H9 (cell line): ENCODE results near the gene FAR1. TPM values are rescaled to one million over a fixed set of nuclear protein-coding genes. Genes with fewer than 3 reads are reported as not detected.

Source experiments
- DNase-seq: peaks from one replicate; pipeline ENCODE4 v3.0.0-alpha.2; 2017
- H2AFZ ChIP-seq: one replicate; pipeline ENCODE4 v1.6.1; 2013; ENCODE audit warnings: mild to moderate bottlenecking, low read length, control low read depth, moderate library complexity
- H2AK5ac ChIP-seq: 2 replicates; pipeline ENCODE4 v1.6.1; 2013; ENCODE audit warnings: low read length, control low read depth, mixed read lengths; ENCODE audit not compliant: insufficient read length
- H2BK120ac ChIP-seq: one replicate; pipeline ENCODE4 v1.6.1; 2013; ENCODE audit warnings: low read depth, mild to moderate bottlenecking, low read length, control low read depth, inconsistent platforms; ENCODE audit not compliant: poor library complexity, severe bottlenecking
- H2BK12ac ChIP-seq: 2 replicates; pipeline ENCODE4 v1.6.1; 2013; ENCODE audit warnings: low read length, control low read depth, mixed read lengths, low read depth; ENCODE audit not compliant: insufficient read length
- H2BK15ac ChIP-seq: 2 replicates; pipeline ENCODE4 v1.6.1; 2013; ENCODE audit warnings: low read depth, low read length, control low read depth
- H2BK20ac ChIP-seq: one replicate; pipeline ENCODE4 v1.6.1; 2013; ENCODE audit warnings: low read depth, mild to moderate bottlenecking, low read length, control low read depth, inconsistent platforms; ENCODE audit not compliant: poor library complexity, severe bottlenecking
- H2BK5ac ChIP-seq: 2 replicates; pipeline ENCODE4 v1.6.1; 2013; ENCODE audit warnings: low read length, control low read depth, mixed read lengths; ENCODE audit not compliant: insufficient read length
- H3K14ac ChIP-seq: 2 replicates; pipeline ENCODE4 v1.6.1; 2013; ENCODE audit warnings: low read length, control low read depth; ENCODE audit not compliant: insufficient read depth
- H3K18ac ChIP-seq: 2 replicates; pipeline ENCODE4 v1.6.1; 2013; ENCODE audit warnings: low read depth, mild to moderate bottlenecking, mixed read lengths, low read length, control low read depth; ENCODE audit not compliant: insufficient read length
- H3K23ac ChIP-seq: 2 replicates; pipeline ENCODE4 v1.6.1; 2013; ENCODE audit warnings: low read length, control low read depth, mixed read lengths, low read depth; ENCODE audit not compliant: insufficient read length
- H3K23me2 ChIP-seq: 2 replicates; pipeline ENCODE4 v1.6.1; 2013; ENCODE audit warnings: low read depth, mild to moderate bottlenecking, mixed read lengths, low read length, control low read depth; ENCODE audit not compliant: insufficient read length, poor library complexity, severe bottlenecking
- H3K27ac ChIP-seq: 2 replicates; pipeline ENCODE4 v1.5.1; 2013; ENCODE audit warnings: low read length, control low read depth, mixed read lengths, low read depth; ENCODE audit not compliant: insufficient read length
- H3K27me3 ChIP-seq: 2 replicates; pipeline ENCODE4 v1.6.1; 2013; ENCODE audit warnings: low read length, control low read depth, inconsistent platforms; ENCODE audit not compliant: insufficient read depth
- H3K4ac ChIP-seq: 2 replicates; pipeline ENCODE4 v1.6.1; 2013; ENCODE audit warnings: low read depth, mild to moderate bottlenecking, control low read depth, inconsistent platforms, low read length, moderate library complexity
- H3K4me1 ChIP-seq: 2 replicates; pipeline ENCODE4 v1.6.1; 2013; ENCODE audit warnings: low read length, control low read depth, inconsistent platforms; ENCODE audit not compliant: insufficient read depth
- H3K4me2 ChIP-seq: 2 replicates; pipeline ENCODE4 v1.6.1; 2013; ENCODE audit warnings: low read length, control low read depth, mixed read lengths; ENCODE audit not compliant: insufficient read length, insufficient read depth
- H3K56ac ChIP-seq: 2 replicates; pipeline ENCODE4 v1.6.1; 2013; ENCODE audit warnings: low read depth, mild to moderate bottlenecking, mixed read lengths, low read length, control low read depth; ENCODE audit not compliant: insufficient read length
- H3K79me1 ChIP-seq: 2 replicates; pipeline ENCODE4 v1.6.1; 2013; ENCODE audit warnings: low read depth, mild to moderate bottlenecking, moderate library complexity, low read length, control low read depth, inconsistent platforms; ENCODE audit not compliant: insufficient read depth, poor library complexity, severe bottlenecking
- H3K79me2 ChIP-seq: 2 replicates; pipeline ENCODE4 v1.6.1; 2013; ENCODE audit warnings: low read length, control low read depth, inconsistent platforms; ENCODE audit not compliant: insufficient read depth
- H3K9ac ChIP-seq: 2 replicates; pipeline ENCODE4 v1.6.1; 2013; ENCODE audit warnings: low read length, control low read depth, mixed read lengths; ENCODE audit not compliant: insufficient read length; ENCODE audit errors: extremely low read depth
- H3K9me3 ChIP-seq: one replicate; pipeline ENCODE4 v1.6.1; 2013; ENCODE audit warnings: low read depth, low read length, inconsistent platforms; ENCODE audit not compliant: control insufficient read depth
- H3T11ph ChIP-seq: one replicate; pipeline ENCODE4 v1.6.1; 2013; ENCODE audit warnings: mild to moderate bottlenecking, low read length, control low read depth, inconsistent platforms
- H4K20me1 ChIP-seq: one replicate; pipeline ENCODE4 v1.6.1; 2013; ENCODE audit not compliant: control insufficient read depth, insufficient read length, insufficient read depth
- H4K5ac ChIP-seq: 2 replicates; pipeline ENCODE4 v1.6.1; 2013; ENCODE audit warnings: low read depth, mild to moderate bottlenecking, mixed read lengths, low read length, control low read depth; ENCODE audit not compliant: insufficient read length
- H4K8ac ChIP-seq: replicated peaks from 2 replicates; pipeline ENCODE4 v1.6.1; 2013; ENCODE audit warnings: low read length, control low read depth, mixed read lengths, low read depth; ENCODE audit not compliant: insufficient read length
- H4K91ac ChIP-seq: 2 replicates; pipeline ENCODE4 v1.6.1; 2013; ENCODE audit warnings: low read depth, mild to moderate bottlenecking, moderate library complexity, mixed read lengths, low read length, control low read depth; ENCODE audit not compliant: insufficient read length
- H3K27ac Mint-ChIP-seq, 3 experiments: 2 replicates in 2 of 3; 3 replicates in 1 of 3; pipeline ENCODE4 v1.8.0; 2020 to 2021; ENCODE audit warnings: mixed read lengths in 3 of 3, mild to moderate bottlenecking in 1 of 3, moderate library complexity in 1 of 3
- H3K27me3 Mint-ChIP-seq: 2 replicates; pipeline ENCODE4 v1.8.0; 2021; ENCODE audit warnings: low read depth, mild to moderate bottlenecking, moderate library complexity, mixed read lengths
- H3K36me3 Mint-ChIP-seq, 3 experiments: 2 replicates in 2 of 3; 3 replicates in 1 of 3; pipeline ENCODE4 v1.8.0; 2020 to 2021; ENCODE audit warnings: low read depth in 3 of 3, mixed read lengths in 3 of 3; ENCODE audit not compliant: insufficient read depth in 1 of 3
- H3K4me1 Mint-ChIP-seq, 2 experiments: 2 replicates each; pipeline ENCODE4 v1.8.0; 2020; ENCODE audit warnings: mixed read lengths in 2 of 2
- H3K4me3 Mint-ChIP-seq, 2 experiments: 2 replicates in 1 of 2; 3 replicates in 1 of 2; pipeline ENCODE4 v1.8.0; 2020 to 2021; ENCODE audit warnings: mild to moderate bottlenecking in 2 of 2, mixed read lengths in 2 of 2, moderate library complexity in 1 of 2
- H3K9me3 Mint-ChIP-seq, 2 experiments: 2 replicates in 1 of 2; 3 replicates in 1 of 2; pipeline ENCODE4 v1.8.0; 2020; ENCODE audit warnings: mild to moderate bottlenecking in 2 of 2, mixed read lengths in 2 of 2, moderate library complexity in 1 of 2
- WGBS: extraction: QIAGEN DNeasy Blood & Tissue Kit; methylation state at CpG from one replicate; pipeline ENCODE4 v1.1.7; 2013; ENCODE audit warnings: missing lambda C conversion rate, low lambda C conversion rate, mixed read lengths; ENCODE audit not compliant: insufficient read length; ENCODE audit errors: extremely low coverage; 5-methylcytosine and 5-hydroxymethylcytosine counted together
- total RNA-seq: library from RNA; stranded (reverse); gene quantifications from 2 replicates; pipeline ENCODE4 v1.2.1, GENCODE V29; 2021
- TF ChIP-seq, protein P1 (sequence below): fragments of 200-600 bp; sonication (generic); conservative IDR thresholded peaks from 3 replicates; pipeline ENCODE4 v1.8.0; 2021; ENCODE audit warnings: antibody characterized with exemption, mild to moderate bottlenecking

FAR1 gene
- total RNA-seq, 1 experiment from 2014 or later = 72.5 TPM

DNA sequence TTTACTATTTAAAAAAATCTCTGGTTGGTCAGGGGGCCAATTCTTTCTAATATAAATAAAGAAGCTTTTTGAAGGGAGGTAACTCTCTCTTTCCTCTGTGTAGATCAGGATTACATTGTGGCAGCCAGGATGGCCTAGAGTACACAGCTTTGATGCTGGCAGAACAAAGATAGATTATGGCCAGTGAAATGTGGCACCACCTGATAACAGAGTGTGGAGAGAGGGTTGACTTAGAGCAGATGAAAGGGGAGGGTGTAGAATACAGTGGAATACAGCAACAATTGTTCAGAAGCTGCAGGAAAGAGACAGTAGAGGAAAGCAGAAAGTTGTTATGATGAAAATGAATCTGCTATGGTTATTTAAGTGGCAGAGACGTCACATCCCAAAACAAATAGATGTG is 99.0 kb downstream of the FAR1 start:
- H2BK5ac ChIP-seq = no peak overlapping the region
- TF ChIP-seq, protein P1, sequence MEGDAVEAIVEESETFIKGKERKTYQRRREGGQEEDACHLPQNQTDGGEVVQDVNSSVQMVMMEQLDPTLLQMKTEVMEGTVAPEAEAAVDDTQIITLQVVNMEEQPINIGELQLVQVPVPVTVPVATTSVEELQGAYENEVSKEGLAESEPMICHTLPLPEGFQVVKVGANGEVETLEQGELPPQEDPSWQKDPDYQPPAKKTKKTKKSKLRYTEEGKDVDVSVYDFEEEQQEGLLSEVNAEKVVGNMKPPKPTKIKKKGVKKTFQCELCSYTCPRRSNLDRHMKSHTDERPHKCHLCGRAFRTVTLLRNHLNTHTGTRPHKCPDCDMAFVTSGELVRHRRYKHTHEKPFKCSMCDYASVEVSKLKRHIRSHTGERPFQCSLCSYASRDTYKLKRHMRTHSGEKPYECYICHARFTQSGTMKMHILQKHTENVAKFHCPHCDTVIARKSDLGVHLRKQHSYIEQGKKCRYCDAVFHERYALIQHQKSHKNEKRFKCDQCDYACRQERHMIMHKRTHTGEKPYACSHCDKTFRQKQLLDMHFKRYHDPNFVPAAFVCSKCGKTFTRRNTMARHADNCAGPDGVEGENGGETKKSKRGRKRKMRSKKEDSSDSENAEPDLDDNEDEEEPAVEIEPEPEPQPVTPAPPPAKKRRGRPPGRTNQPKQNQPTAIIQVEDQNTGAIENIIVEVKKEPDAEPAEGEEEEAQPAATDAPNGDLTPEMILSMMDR = no peak
- H3K79me2 ChIP-seq = no peaks in the 10 kb centered on the region
- H3K27me3 ChIP-seq = no peaks in the 10 kb centered on the region; the same call in 1 of the 2 replicates
- no peaks in the 10 kb centered on the region for H3K9me3 ChIP-seq
- no CpG with 5 or more reads among the region's 1 CpG for WGBS
- H3K4me1 ChIP-seq = no peaks in the 10 kb centered on the region
- H3T11ph ChIP-seq = no peak overlapping the region
- H3K36me3 Mint-ChIP-seq = no peaks in the 10 kb centered on the region
- H2AFZ ChIP-seq = no peak overlapping the region
- no peak overlapping the region for H2BK15ac ChIP-seq
- H3K4me3 Mint-ChIP-seq = no peak overlapping the region
- H3K27ac Mint-ChIP-seq = no peak overlapping the region
- H3K4ac ChIP-seq = no peak overlapping the region
- H4K8ac ChIP-seq = no peak overlapping the region
- H3K4me2 ChIP-seq = no peak overlapping the region
- H3K27me3 Mint-ChIP-seq = no peaks in the 10 kb centered on the region; the same call in 1 of the 2 replicates
- H3K23ac ChIP-seq = no peak overlapping the region
- H3K56ac ChIP-seq = no peak overlapping the region
- H2BK12ac ChIP-seq = no peak overlapping the region
- no peak overlapping the region for H3K27ac ChIP-seq
- no peak overlapping the region for H3K14ac ChIP-seq
- H3K23me2 ChIP-seq = no peaks in the 10 kb centered on the region
- H3K9ac ChIP-seq = no peak overlapping the region
- H3K79me1 ChIP-seq = no peaks in the 10 kb centered on the region
- H2BK120ac ChIP-seq = no peak overlapping the region
- H2BK20ac ChIP-seq = no peak overlapping the region
- H2AK5ac ChIP-seq = no peak overlapping the region
- no peak for DNase-seq
- no peak overlapping the region for H4K91ac ChIP-seq
- no peaks in the 10 kb centered on the region for H4K20me1 ChIP-seq
- peaks cover 0 to 6% of the 10 kb centered on the region in 2 experiments; a peak in 2 of 5 replicates for H3K9me3 Mint-ChIP-seq
- peaks cover 5 to 13% of the 10 kb centered on the region in 2 experiments; a peak in 2 of 4 replicates for H3K4me1 Mint-ChIP-seq
- H4K5ac ChIP-seq = no peak overlapping the region
- no peak overlapping the region for H3K18ac ChIP-seq
